ENCODE results near the gene BTN2A1.
A peak's percentile ranks its signal among the peaks of the same experiment; 100 is the strongest.
"Not testable (repeated sequence)": the region's sequence is repeated elsewhere in the genome, so short reads cannot be mapped to it uniquely, and the experiment has no call there.

The BTN2A1 gene
- total RNA-seq, result 84.8 to 160 (median 122) reads per million in 4 experiments

GRCh38 chr6:26457806-26458688 is at the start of gene BTN2A1:
TSS of gene BTN2A1 (plus strand) at chr6:26457955. CDS start at chr6:26458637, 682 bp downstream.
- DNase-seq, result peak; percentile 60

GRCh38 chr6:26408828-26409730 is 48.7 kb upstream of the BTN2A1 start:
- DNase-seq, result no peak

GRCh38 chr6:26411751-26412150 is 46.0 kb upstream of the BTN2A1 start:
- no peak for DNase-seq

- no peak for DNase-seq
Measured at GRCh38 chr6:26412228-26412627, 45.5 kb upstream of the BTN2A1 start.

- no peak for DNase-seq
Measured at GRCh38 chr6:26412954-26413353, 44.8 kb upstream of the BTN2A1 start.

GRCh38 chr6:26414281-26414680 is 43.5 kb upstream of the BTN2A1 start:
- no peak for DNase-seq

- no peak for DNase-seq
Measured at GRCh38 chr6:26415036-26415614, 42.6 kb upstream of the BTN2A1 start.

- no peak for DNase-seq
Measured at GRCh38 chr6:26415791-26416190, 42.0 kb upstream of the BTN2A1 start.

GRCh38 chr6:26416288-26416687 is 41.5 kb upstream of the BTN2A1 start:
- no peak for DNase-seq

GRCh38 chr6:26418077-26418476 is 39.7 kb upstream of the BTN2A1 start:
- DNase-seq, result not testable (repeated sequence)

GRCh38 chr6:26418795-26419194 is 39.0 kb upstream of the BTN2A1 start:
- not testable (repeated sequence) for DNase-seq

- DNase-seq, result no peak
Measured at GRCh38 chr6:26420688-26421171, 37.0 kb upstream of the BTN2A1 start.

GRCh38 chr6:26421259-26422144 is 36.3 kb upstream of the BTN2A1 start:
- DNase-seq, result peak; percentile 32

- DNase-seq, result no peak
Measured at GRCh38 chr6:26422329-26422728, 35.4 kb upstream of the BTN2A1 start.

GRCh38 chr6:26426691-26427450 is 30.9 kb upstream of the BTN2A1 start:
- DNase-seq, result no peak

GRCh38 chr6:26427451-26427809 is 30.3 kb upstream of the BTN2A1 start:
- no peak for DNase-seq

GRCh38 chr6:26428206-26428605 is 29.5 kb upstream of the BTN2A1 start:
- no peak for DNase-seq

GRCh38 chr6:26430787-26431186 is 27.0 kb upstream of the BTN2A1 start:
- no peak for DNase-seq

GRCh38 chr6:26431258-26432172 is 26.2 kb upstream of the BTN2A1 start:
- DNase-seq, result no peak

GRCh38 chr6:26432627-26433201 is 25.0 kb upstream of the BTN2A1 start:
- no peak for DNase-seq

All from effector CD8-positive, alpha-beta T cell (primary cell).